Omental fat pad (tissue), 4 donors: ENCODE measurements around the gene EPHB2. TPM values are rescaled to one million over a fixed set of nuclear protein-coding genes. Genes with fewer than 3 reads are reported as not detected.

Source experiments
- ATAC-seq: fragments of 150-250 bp; one replicate; pipeline ENCODE4 v1.9.1; 2016; ENCODE audit warnings: mild to moderate bottlenecking, moderate library complexity; ENCODE audit not compliant: low FRiP score
- DNase-seq: peaks from one replicate; pipeline ENCODE4 v3.0.0-alpha.2; 2019; ENCODE audit warnings: low spot score
- CTCF ChIP-seq, 3 donors: fragments of 450-650 bp; IDR thresholded peaks; one replicate each; pipeline ENCODE4 v1.5.1; 2016 to 2017; ENCODE audit warnings: antibody characterized with exemption in 3 of 3, mild to moderate bottlenecking in 3 of 3, moderate library complexity in 2 of 3
- total RNA-seq, 4 donors: library from RNA; depleted of rRNA; stranded (reverse); fragments of >200 nt; gene quantifications; one replicate each; pipeline ENCODE4 v1.1.0, GENCODE V29; 2016

Gene EPHB2
- total RNA-seq, 4 donors from 2014 or later = 3.5 to 5.5 (median 4.7) TPM

DNA sequence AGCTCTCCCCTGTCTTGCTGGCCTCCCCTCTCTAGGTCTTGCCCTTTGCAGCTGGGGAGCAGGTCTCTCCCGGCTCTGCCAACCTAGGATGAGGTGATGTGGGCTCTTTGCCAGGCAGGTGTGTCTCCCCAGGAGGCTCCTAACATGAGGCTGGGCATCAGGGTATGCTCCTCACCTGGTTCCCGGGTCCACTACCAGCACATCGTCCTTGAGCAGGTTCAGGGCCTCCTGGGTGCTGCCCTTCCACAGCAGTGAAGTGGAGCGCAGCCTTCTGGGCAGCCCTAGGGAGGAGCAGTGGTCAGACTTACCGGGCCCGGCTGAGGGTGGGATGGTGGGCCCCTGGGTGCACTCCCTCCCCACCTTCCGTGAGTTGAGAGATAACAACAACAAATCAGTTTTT is 244.5 kb downstream of the EPHB2 start:
- no peak for TF ChIP-seq CTCF (IDR thresholded peaks at IDR 0.05)
- no peak for ATAC-seq
- no peak for DNase-seq

- TF ChIP-seq CTCF (IDR thresholded peaks at IDR 0.05) = no peak
Observed at GRCh38 chr1:22957066-22957465, 246.4 kb downstream of the EPHB2 start.

DNA sequence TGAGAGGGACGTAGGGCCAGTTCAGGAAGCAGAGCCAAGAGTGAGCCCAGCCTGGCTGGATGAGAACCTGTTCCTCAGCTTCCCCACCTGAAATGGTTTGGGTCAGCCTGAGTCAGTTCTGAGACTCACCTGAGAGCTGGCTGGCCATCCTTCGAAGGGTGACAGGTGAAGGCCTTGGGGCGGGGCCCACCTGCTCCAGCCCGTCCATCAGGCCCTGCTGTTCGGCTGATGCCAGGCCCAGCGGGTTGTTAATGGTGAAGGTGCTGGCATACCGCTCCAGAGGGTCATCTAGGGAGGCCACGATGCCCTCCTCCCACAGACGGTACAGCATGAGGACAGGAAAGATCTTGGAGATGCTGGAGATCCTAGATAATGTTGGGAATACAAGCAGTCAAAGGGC is 247.9 kb downstream of the EPHB2 start:
- no peak for TF ChIP-seq CTCF (IDR thresholded peaks at IDR 0.05)
- ATAC-seq (no peak), DNase-seq (no peak)

More at GRCh38 chr1:22957066-22957465, 246.4 kb downstream of the EPHB2 start:
- DNase-seq = no peak
- ATAC-seq = no peak

DNA sequence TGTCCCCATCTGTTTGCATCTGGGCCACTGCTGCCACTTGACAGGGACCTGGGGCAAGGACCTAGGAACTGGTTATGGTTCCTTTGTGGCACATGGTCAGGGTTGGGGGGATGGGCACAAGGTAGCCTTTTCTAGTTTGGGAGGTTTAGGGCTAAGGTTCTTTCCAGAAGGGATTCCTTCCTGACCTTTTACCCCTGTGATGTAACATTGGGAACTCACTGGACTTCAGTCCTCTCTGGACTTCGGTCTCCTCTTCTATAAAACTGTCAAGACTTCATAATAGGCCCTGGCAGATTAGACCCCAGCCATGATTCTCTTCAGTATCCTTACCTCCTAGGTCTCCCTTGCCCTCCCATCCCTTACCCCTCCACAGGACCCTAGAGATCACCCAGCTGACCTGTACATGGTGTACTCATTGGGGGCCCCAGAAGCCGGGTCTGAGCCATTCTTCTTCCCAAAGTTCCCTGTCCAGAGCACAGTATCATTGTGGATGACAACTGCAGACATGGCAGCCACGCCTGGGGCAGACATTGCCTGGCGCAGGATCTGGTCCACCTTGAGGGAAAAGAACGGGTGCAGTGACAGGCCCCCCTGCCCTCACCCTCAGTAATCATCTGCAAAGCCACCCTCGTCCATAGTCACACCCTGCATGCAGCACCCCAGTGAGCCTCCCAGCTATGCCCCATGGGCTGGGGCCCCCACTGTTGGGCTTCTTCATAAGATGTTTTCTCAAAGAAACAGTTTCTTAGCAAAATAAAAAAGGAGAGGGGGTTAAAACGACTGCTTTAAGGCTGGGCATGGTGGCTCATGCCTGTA is 249.1 kb downstream of the EPHB2 start:
- no peak for DNase-seq
- TF ChIP-seq CTCF (IDR thresholded peaks at IDR 0.05) = no peak
- ATAC-seq = no peak

DNA sequence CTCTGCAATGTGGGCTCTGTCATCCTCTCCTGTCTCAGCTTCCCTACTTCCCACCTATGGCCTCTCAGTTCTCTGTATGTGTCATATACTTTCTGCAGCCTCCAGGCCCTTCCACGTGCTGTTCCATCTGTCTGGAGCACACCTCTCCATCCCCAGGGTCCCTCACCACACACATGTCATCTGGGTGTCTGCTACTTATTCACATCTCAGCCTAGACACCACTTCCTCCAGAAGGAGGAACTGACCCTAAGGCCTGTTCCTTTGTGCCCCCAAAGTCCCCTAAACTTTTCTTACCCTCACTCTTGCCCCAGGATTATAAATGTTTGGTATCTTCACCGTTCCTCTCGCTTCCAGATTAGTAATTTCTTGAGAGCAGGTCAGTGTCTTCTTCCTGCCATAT is 251.9 kb downstream of the EPHB2 start:
- no peak for DNase-seq
- no peak for TF ChIP-seq CTCF (IDR thresholded peaks at IDR 0.05)
- no peak for ATAC-seq

DNA sequence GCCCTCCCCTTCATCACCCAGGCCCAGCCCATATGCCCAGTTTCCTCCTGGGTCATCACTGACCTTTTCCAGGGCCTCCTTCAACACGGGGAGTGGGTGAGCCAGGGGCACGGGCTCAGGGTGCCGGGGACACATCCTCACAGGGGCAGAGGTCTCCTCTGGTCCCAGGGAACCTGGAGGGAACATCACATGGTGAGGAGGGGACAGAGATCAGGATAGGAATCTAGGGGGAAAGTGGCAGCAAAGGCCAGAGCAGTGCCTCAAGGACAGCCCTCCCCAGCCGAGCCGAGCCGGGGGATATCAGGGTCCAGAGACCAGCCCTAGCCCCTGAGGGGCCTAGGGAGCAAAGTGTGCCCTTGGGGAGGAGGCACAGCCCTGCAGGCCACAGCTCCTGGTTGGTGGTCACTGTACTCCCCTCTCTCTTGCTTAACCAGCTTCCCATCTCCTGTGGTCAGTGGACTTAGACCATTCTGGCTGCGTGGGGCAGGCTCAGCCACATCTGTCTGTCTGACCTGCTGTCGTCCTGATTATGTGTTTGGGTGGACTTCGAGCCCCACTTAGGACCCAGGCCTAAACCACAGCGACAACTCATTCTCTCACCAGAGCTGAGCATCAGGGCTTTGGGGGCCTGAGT is 252.5 kb downstream of the EPHB2 start:
- ATAC-seq (no peak), DNase-seq (no peak)
- no peak for TF ChIP-seq CTCF (IDR thresholded peaks at IDR 0.05)

- no peak for TF ChIP-seq CTCF (IDR thresholded peaks at IDR 0.05)
- DNase-seq = no peak
- no peak for ATAC-seq
Observed at GRCh38 chr1:22966309-22966708, 255.7 kb downstream of the EPHB2 start.
